ENCODE measurements around the gene KLF15.

KLF15 gene

GRCh38 chr3:126389112-126389793 is 32.0 kb upstream of the KLF15 start:
- peak; percentile 69 for DNase-seq

- no peak for DNase-seq
Measured at GRCh38 chr3:126381966-126382365, 24.8 kb upstream of the KLF15 start.

GRCh38 chr3:126380011-126380768 is 23.0 kb upstream of the KLF15 start:
- no peak for DNase-seq

GRCh38 chr3:126378341-126378751 is 21.1 kb upstream of the KLF15 start:
- no peak for DNase-seq

- DNase-seq: no peak
Measured at GRCh38 chr3:126377211-126377610, 20.0 kb upstream of the KLF15 start.

GRCh38 chr3:126376444-126376843 is 19.2 kb upstream of the KLF15 start:
- no peak for DNase-seq

DNA sequence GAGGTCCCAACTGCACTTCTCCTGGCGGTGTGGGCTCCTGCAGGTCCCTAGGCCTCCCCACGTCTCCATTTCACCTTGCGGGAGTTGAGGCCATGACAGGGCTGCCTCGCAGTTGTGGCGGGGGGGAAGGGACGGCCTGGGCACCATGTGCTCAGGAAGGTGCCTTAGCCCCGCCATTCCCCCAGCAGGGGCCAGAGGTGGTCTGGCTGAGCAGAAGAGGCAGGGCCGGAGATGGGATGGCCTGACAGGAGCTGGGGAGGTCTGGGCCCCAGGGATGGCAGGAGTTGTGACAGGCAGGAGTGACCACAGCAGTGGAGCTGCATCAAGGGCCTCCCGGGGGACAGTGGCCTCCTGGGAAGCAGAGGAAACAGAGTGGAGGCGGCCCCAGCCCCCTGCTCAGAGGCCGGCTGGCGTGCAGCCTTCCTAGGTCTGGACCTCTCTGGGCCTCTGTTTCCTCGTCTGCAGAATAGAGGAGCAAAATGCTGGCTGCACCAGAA is 18.7 kb upstream of the KLF15 start:
- no peak for DNase-seq

DNA sequence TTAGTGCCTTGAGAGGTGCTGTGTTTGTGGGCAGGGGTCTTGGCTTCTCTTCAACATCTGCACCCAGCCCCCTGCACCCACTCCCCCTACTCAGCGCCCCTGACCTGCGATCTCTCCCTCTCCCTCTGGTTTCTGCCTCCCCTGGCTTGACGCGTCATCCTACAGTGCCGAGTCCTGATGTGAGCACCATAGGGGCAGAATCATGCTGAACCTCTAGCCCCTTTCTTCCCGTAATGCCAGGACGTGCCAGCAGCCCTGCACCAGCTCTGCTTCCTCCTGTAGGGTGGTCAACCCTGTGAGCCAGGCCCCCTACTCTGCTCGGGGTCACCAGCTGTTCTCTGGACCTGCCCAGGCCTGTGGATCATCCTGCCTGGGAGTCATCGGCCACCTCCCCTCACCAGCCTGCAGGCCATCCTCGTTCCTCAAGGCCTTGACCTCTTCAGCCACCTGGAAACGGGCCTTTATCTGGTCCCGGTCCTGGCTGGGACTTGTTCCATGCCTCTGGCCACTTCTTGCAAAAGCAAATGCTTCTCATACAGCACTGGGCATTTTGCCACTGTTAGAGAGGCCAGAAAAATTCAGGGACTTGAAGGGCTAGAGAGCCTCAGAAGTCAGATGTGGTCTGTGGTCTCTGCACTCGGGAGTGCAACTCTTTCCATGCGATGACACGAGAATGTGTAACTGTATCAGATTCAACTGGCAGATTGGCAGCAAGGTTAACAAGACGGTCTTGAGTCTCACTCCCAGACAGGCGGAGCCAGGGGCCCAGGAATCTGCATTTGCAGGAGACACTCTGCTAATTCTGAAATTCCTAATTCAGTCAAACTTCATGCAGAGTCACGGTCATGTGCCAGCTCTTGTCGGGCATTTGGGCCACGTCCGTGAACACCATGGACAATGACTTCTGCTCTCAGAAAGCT is 16.7 kb upstream of the KLF15 start:
- DNase-seq: no peak

DNA sequence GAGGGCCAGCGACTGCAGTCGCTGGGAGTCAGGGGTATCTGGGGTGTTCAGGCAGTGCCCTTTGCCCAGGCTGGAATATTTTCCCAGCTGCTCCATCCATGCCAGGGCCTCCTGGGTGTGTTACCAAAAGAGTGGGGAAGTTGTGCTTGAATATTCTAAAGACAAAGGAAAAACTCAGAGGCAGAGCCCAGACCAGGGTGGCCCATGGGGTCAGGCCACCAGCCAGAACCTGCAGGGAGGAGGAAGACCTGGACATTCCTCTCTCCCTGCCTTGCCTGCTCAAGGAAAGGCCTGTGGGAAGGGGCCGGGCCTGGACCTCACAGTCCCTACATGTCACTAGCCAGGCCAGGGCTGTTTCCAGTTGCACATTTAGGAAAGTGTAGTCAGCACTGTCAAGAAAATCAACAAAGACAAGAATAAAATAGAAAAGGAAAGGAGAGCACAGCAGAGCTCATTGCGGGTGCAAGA is 16.0 kb upstream of the KLF15 start:
- DNase-seq: no peak

- DNase-seq: no peak
Measured at GRCh38 chr3:126372413-126373145, 15.4 kb upstream of the KLF15 start.

GRCh38 chr3:126371096-126371705 is 14.0 kb upstream of the KLF15 start:
- peak; percentile 37 for DNase-seq

GRCh38 chr3:126370606-126371005 is 13.4 kb upstream of the KLF15 start:
- DNase-seq: no peak

DNA sequence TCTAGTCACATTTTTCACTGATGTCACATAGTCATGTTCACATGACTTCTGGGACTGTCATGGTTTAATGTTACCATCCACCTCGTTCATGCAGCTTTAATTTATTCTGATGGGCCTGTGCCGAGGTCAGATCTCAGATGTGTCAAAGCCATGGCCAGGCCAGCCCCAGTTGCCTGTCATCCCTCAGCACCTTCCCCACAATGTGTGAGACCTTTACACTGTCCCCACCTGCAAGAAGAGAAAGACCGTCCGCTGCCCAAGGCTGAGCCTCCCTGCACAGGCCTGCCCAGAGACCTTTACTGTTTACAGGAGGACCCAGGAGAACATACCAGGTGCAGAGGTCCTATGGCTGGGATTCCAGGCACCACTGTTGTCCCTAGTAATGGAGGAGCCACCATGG is 12.8 kb upstream of the KLF15 start:
- no peak for DNase-seq

DNA sequence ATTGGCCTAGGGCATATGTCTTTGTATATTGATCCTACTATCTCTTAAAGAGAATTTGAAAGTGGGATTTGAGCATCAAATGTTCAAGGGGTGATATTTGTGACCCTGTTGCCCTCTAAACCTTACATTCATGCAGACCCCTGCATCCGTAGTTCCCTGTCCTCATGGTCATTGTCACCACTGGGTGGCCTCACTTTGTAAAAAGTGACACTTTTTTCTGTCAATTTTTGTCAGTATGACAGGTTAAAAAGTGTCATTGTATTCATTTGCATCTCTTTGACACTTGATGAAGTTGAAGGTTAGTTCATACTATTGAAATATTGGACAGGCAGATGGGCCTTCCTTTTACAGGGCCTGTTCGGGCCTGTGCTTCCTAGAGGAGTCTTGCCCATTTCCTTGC is 12.3 kb upstream of the KLF15 start:
- DNase-seq: no peak

- DNase-seq: no peak
Measured at GRCh38 chr3:126367316-126367805, 10.2 kb upstream of the KLF15 start.

DNA sequence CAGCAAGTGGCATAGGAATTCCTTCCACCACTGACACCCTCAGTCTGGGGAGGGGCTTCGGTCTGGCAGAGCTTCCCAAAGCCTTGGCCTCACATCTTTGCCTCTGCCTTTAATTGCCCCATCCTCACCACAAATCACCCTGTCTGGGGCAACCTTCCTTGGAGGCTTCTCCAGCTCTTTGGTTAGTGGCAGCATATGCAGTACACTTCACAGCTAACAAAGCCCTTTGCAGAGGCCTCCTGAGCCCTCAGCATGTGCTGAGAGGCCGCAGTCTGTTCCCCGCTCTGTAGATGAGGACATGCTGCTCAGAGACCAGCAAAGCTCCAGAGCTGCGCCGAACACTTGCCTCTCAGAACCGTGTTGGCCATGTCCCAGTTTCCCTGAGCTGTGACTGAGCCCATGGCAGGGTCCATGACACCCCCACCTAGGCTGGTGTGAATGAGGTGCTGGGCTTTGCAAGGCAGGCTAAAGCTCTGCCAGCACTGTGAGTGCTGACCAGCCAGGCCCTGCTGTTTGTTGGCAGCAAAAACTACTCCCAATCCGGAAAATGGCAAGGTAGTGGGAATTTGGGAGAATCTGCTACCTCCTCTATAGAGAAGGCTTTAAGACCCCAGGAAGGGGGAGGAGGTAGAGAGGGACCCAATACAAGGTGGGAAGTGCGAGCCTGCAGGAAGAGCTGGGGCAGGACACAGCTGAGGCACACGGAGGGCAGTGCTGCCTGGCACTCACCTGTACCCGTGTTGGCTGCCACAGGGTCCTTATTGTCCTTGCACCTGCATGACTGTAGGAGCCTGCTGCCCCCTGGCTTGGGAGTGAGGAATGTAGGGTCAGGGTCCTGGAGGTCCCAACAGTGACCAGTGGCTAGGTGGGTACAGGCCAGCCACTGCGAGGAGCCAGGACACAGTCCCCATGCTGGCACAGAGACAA is 8.4 kb upstream of the KLF15 start:
- DNase-seq: no peak

DNA sequence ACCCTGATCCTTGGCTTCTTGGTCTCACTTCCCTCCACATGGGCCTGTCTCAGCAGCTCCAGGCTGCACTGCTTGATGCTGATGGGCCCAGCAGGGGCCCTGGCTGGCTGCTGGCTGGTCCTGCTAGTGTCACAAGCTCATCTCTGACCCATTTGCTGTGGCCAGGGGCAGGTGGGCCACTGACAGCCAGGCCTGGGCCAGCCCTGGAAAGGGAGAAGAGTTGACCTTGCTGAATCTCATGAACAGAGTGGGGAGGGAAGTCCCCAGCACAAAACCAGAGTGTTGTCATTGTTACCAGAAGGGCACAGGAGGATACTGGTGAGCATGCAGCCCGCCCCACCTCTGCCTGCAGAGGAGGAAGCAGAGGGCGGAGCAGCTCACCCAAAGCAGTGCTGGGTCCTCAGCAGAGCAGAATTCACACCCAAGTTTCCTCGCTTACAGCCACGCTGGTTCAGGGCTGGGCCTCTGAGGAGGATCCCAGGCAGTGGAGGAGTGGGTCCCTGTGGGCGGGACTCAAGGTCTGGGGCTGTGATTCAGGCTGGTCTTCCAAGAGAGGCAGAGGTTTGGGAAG is 7.6 kb upstream of the KLF15 start:
- DNase-seq: no peak

GRCh38 chr3:126364130-126364695 is 7.0 kb upstream of the KLF15 start:
- DNase-seq: no peak

GRCh38 chr3:126361211-126361610 is 4.0 kb upstream of the KLF15 start:
- DNase-seq: no peak

- DNase-seq: no peak
Measured at GRCh38 chr3:126360714-126361060, 3.5 kb upstream of the KLF15 start.

Data from NCI-H82 (cell line).